Osteocyte (in vitro differentiated cells): Measurements from ENCODE around the gene CNTNAP2. TPM values are rescaled to one million over a fixed set of nuclear protein-coding genes. Genes with fewer than 3 reads are reported as not detected.

ENCODE experiments used
- DNase-seq: peaks from one replicate; pipeline ENCODE4 v3.0.0; 2021; ENCODE audit warnings: mixed read lengths; ENCODE audit not compliant: unreplicated experiment; ENCODE audit errors: extremely low spot score
- H3K27ac Mint-ChIP-seq: one replicate; pipeline ENCODE4 v1.8.0; 2021; ENCODE audit warnings: mild to moderate bottlenecking, mixed read lengths; ENCODE audit not compliant: unreplicated experiment
- H3K27me3 Mint-ChIP-seq: one replicate; pipeline ENCODE4 v1.8.0; 2021; ENCODE audit warnings: mixed read lengths; ENCODE audit not compliant: unreplicated experiment
- H3K36me3 Mint-ChIP-seq: one replicate; pipeline ENCODE4 v1.8.0; 2021; ENCODE audit warnings: mixed read lengths; ENCODE audit not compliant: unreplicated experiment
- H3K4me1 Mint-ChIP-seq: one replicate; pipeline ENCODE4 v1.8.0; 2021; ENCODE audit warnings: mixed read lengths; ENCODE audit not compliant: unreplicated experiment
- H3K4me3 Mint-ChIP-seq: one replicate; pipeline ENCODE4 v1.8.0; 2021; ENCODE audit warnings: mild to moderate bottlenecking, moderate library complexity, mixed read lengths; ENCODE audit not compliant: unreplicated experiment
- H3K9me3 Mint-ChIP-seq: one replicate; pipeline ENCODE4 v1.8.0; 2021; ENCODE audit warnings: mixed read lengths; ENCODE audit not compliant: unreplicated experiment
- total RNA-seq: library from RNA; stranded (reverse); gene quantifications from 2 replicates; pipeline ENCODE4 v1.2.1, GENCODE V29; 2021
- TF ChIP-seq, protein P1 (sequence below): fragments of 200-600 bp; sonication (generic); IDR thresholded peaks from 2 replicates; pipeline ENCODE4 v1.5.0; 2021; ENCODE audit warnings: antibody characterized with exemption, mild to moderate bottlenecking, moderate library complexity

The CNTNAP2 gene
- total RNA-seq, 1 donor from 2014 or later = 1.4 TPM

- H3K27ac Mint-ChIP-seq = no peak overlapping the region
- H3K4me1 Mint-ChIP-seq = no peaks in the 10 kb centered on the region
- H3K4me3 Mint-ChIP-seq = no peak overlapping the region
These were observed 603.6 kb downstream of the CNTNAP2 start for GRCh38 chr7:146720195-146720594.

GRCh38 chr7:146722986-146723385, 606.4 kb downstream of the CNTNAP2 start:
- Mint-ChIP-seq H3K4me1 (no peaks in the 10 kb centered on the region), H3K9me3 (no peaks in the 10 kb centered on the region), H3K27ac (no peak overlapping the region), H3K36me3 (no peaks in the 10 kb centered on the region), H3K4me3 (no peak overlapping the region), H3K27me3 (no peaks in the 10 kb centered on the region)
- TF ChIP-seq, protein P1, sequence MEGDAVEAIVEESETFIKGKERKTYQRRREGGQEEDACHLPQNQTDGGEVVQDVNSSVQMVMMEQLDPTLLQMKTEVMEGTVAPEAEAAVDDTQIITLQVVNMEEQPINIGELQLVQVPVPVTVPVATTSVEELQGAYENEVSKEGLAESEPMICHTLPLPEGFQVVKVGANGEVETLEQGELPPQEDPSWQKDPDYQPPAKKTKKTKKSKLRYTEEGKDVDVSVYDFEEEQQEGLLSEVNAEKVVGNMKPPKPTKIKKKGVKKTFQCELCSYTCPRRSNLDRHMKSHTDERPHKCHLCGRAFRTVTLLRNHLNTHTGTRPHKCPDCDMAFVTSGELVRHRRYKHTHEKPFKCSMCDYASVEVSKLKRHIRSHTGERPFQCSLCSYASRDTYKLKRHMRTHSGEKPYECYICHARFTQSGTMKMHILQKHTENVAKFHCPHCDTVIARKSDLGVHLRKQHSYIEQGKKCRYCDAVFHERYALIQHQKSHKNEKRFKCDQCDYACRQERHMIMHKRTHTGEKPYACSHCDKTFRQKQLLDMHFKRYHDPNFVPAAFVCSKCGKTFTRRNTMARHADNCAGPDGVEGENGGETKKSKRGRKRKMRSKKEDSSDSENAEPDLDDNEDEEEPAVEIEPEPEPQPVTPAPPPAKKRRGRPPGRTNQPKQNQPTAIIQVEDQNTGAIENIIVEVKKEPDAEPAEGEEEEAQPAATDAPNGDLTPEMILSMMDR = no peak
- no peak for DNase-seq

More at GRCh38 chr7:146720195-146720594, 603.6 kb downstream of the CNTNAP2 start:
- H3K9me3 Mint-ChIP-seq = no peaks in the 10 kb centered on the region
- TF ChIP-seq, protein P1 = no peak
- DNase-seq = no peak
- H3K27me3 Mint-ChIP-seq = no peaks in the 10 kb centered on the region
- H3K36me3 Mint-ChIP-seq = no peaks in the 10 kb centered on the region

DNA sequence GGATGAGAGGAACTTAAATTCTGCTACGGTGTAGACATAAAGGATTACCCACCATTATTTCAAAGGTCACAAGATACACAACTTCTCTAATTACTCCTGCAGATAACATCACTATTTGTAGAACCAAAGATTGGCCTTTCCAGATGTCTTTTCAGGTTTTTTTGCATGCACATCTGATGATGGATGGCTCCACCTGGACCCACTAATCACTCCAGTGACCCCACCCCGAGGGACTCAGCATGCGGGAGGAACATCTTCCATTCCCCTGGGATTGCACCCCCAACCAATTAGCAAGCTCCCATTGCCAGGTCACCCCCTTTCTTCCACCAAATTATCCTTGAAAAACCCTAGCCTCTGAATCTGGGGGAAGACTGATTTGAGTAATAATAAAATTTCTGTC, 608.9 kb downstream of the CNTNAP2 start:
- no peaks in the 10 kb centered on the region for H3K9me3 Mint-ChIP-seq
- H3K27me3 Mint-ChIP-seq = no peaks in the 10 kb centered on the region
- no peak overlapping the region for H3K4me3 Mint-ChIP-seq
- H3K27ac Mint-ChIP-seq = no peak overlapping the region
- no peaks in the 10 kb centered on the region for H3K4me1 Mint-ChIP-seq
- DNase-seq = no peak
- TF ChIP-seq, protein P1 = no peak
- no peaks in the 10 kb centered on the region for H3K36me3 Mint-ChIP-seq

DNA sequence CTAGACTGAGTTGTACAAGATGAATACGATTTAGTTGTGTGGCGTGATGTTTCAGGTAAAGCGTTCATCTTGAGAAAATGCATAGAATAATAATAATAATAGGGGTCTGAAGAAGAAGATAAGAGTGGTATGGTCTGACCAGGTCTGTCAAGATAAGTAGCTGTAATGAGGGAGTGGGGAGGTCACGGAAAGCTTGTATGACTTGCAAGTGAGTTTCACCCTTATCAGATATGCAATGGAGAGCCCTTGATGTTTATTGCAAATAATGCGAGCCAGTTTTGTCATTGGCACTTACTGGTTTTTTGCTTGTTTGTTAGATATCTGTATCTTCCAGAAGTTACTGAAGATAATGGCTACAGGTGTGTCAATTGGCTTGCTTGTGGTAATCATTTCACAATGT, 611.5 kb downstream of the CNTNAP2 start:
- no peaks in the 10 kb centered on the region for H3K4me1 Mint-ChIP-seq
- TF ChIP-seq, protein P1 = no peak

GRCh38 chr7:146728611-146729010, 612.0 kb downstream of the CNTNAP2 start:
- Mint-ChIP-seq H3K27ac (no peak overlapping the region), H3K27me3 (peaks cover 2% of the 10 kb centered on the region), H3K4me1 (no peaks in the 10 kb centered on the region), H3K4me3 (no peak overlapping the region), H3K9me3 (no peaks in the 10 kb centered on the region), H3K36me3 (no peaks in the 10 kb centered on the region)
- TF ChIP-seq, protein P1 = no peak
- DNase-seq = no peak

More for the DNA sequence above, 611.5 kb downstream of the CNTNAP2 start:
- Mint-ChIP-seq H3K27ac (no peak overlapping the region), H3K4me3 (no peak overlapping the region), H3K9me3 (no peaks in the 10 kb centered on the region), H3K36me3 (no peaks in the 10 kb centered on the region), H3K27me3 (no peaks in the 10 kb centered on the region)
- no peak for DNase-seq
